Stimulated activated CD4-positive, alpha-beta T cell treated with anti-CD3 and anti-CD28 coated beads, Interleukin-1b, Interleukin-23, amount 100 ng/mL, for 4 hours (primary cell): Measurements from ENCODE around the gene SMARCA5.

Source experiments
- DNase-seq, 2 donors: peaks; one replicate each; pipeline ENCODE4 v3.0.0-alpha.2; 2020; ENCODE audit warnings: low read depth in 2 of 2

Gene SMARCA5

DNA sequence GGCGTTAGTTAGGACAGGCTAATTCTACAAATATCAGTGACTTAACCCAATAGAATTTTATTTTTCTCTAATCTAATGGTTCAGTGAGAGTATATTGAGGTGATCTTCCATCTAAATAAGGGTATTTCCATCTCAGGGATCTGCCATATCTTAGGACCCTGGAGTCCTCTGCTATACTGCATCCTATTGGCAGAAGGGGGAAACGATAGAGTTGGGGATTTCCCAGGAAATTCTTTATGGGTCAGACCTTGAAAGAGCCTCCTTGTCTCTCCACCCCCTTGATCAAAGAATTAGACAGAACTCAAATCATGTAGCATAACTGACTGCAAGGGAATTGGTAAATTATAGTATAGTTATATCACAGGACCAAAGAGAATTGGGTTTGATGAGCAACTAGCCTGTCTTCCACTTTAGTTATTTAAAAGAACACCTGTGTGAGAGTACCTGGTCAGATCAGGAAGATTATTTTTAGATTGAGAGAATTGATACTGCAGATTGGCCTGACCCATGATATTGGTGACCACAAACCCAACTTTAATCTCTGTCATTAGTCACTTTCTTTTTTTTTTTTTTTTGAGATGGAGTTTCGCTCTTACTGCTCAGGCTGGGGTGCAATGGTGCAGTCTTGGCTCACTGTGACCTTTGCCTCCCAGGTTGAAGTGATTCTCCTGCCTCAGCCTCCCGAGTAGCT, 25.6 kb downstream of the SMARCA5 start:
- no peak for DNase-seq

GRCh38 chr4:143539670-143540023, 26.1 kb downstream of the SMARCA5 start:
- DNase-seq: no peak

DNA sequence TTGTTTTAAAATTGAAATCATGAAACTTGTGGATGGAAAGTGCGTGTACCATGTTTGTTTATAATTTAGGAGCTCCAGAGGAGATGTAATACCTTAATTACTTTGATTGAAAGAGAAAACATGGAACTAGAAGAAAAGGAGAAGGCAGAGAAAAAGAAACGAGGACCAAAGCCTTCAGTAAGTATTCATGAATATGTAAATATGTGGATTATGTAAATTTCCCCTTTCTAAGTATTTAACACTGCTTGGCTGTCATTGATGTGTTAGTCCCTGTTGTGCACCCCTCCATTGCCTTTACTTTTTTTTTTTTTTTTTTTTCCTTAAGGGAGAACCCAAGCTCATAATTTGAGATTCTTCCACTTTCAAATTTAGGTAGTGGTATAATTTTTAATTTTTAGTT, 36.4 kb downstream of the SMARCA5 start:
- DNase-seq: no peak

GRCh38 chr4:143554728-143555597, 41.5 kb downstream of the SMARCA5 start:
- DNase-seq: no peak

DNA sequence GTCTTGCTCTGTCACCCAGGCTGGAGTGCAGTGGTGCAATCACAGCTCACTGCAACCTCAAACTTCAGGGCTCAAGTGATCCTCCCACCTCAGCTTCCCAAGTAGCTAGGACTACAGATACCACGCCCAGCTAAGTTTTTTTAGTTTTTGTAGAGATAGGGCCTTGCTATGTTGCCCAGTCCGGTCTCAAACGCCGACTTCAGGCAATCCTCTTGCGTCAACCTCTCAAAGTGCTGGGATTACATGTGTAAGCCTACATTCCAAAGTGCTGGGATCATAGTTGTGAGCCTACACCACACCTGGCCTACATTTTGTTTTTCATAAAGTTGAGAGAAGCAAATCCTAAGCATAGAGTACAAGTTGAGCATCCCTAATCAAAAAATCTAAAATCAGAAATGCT, 42.2 kb downstream of the SMARCA5 start:
- no peak for DNase-seq

DNA sequence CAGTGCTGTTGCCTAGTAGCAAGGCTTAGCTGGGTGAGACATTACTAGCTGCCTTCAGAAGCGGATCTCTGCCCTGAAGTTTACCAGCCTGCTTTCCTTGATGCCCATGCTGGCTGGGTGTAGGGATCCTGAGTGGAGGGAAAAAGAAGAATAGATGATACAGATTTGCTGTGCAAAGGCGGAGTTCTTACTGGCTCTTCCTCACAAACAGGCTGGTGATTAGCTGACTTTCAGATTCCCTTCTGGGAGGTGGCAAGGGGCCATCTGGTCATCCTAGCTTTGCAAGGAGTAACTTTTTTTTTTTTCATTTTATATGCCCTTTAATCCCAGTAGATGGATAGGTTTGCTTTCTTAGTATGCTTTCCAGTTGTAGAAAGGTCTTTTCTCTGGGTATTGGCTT, 44.8 kb downstream of the SMARCA5 start:
- no peak for DNase-seq

- DNase-seq: peak; percentile 48 to 51
Observed at GRCh38 chr4:143558823-143559756, 45.6 kb downstream of the SMARCA5 start.

DNA sequence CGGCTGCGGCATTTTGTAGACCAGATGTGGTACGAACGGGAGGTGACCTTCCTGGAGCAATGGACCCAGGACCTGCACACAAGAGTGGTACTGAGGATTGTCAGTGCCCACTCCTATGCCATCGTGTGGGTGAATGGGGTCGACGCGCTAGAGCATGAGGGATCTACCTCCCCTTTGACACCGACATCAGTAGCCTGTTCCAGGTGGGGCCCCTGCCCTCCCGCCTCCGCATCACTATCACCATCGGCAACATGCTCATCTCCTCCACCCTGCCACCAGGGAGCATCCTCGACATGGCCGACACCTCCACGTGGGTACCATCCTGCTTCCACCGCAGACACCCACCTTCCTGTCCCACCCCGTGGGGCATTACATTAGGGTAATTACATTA, 46.2 kb downstream of the SMARCA5 start:
- peak; percentile 14 to 25 for DNase-seq

- DNase-seq: no peak
Observed at GRCh38 chr4:143564472-143564871, 51.0 kb downstream of the SMARCA5 start.

GRCh38 chr4:143575331-143575730, 61.8 kb downstream of the SMARCA5 start:
- DNase-seq: no peak

DNA sequence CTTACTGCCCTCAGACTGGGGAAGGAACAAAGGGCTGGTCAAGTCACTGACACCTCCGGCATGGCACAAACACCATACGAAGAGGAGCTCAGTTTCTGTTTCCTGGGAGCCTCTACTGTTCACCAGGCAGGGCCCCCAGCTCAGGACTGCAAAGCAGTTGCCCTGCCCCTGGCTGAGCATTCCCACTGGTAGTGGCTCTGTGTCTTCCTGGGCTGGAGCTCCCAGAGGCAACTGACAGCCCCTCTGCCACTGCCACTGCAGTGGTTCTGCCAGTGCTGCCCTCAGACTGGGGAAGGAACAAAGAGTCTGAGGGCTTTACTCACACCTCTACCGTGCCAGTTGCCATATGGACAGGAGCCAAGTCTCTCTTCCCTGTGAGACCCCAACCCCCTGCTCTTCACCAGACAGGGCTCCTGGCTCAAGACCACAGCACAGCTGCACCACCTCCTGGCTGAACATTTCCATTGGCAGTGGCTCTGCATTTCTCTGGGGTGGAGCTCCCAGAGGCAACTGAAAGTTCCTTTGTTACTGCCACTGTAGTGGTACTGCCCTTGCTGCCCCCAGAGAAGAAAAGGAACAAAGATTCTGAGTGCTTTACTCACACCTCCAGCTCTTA, 67.9 kb downstream of the SMARCA5 start:
- DNase-seq: no peak

DNA sequence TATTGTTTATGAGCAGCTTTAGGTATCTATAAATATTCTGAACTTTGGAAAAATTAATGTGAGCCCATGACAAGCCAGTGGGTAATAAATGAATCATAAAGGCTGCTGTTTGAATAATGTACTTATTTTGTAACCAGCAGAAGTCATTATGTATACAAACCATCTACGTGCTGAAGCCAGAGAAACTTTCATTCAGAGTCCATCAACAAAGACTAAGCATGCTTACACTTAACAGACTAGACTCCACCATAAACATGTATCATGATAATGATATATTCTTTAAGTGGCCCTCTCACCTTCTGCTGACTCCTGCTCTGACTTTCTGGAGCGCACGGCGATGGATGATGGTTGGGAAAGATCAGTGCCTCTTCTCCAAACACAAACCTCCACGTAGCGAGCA, 72.0 kb downstream of the SMARCA5 start:
- DNase-seq: no peak

GRCh38 chr4:143586080-143586479, 72.6 kb downstream of the SMARCA5 start:
- DNase-seq: no peak

DNA sequence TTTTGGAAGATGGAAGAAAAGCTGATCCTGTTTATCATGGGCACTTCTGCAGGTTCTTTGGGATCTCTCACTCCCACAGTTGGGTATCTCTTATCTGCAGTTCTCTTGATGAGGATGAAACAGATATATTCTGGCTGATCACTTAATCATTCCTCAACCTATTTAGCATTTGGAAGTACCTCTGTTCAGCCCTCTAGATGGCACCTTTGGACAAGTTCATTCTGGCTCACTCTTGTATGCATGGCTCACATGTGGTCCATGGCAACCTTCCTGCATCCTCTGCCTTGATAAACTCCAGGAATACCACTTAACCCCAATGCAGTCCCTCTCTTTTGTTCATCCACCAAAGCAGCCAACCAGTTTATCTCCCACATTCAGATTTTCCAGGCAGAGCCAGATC, 74.2 kb downstream of the SMARCA5 start:
- no peak for DNase-seq

- no peak for DNase-seq
Observed at GRCh38 chr4:143597276-143597675, 83.8 kb downstream of the SMARCA5 start.

DNA sequence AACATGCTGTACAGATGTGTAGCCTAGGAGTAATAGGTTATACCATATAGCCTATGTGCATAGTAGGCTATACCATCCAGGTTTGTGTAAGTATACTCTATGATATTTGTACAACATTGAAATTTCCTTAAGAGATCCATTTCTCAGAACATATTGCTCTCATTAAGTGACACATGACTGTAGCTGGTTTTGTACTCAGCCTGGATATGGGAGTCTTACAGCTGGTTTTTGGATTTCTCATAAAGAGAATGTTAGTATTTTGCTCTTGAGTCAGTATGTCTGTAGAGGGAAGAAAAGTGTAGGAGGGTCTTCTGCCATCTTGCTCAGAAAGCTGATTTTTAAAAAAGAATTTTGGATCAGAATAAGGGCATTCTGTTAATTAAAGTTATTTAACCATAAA, 85.3 kb downstream of the SMARCA5 start:
- no peak for DNase-seq

DNA sequence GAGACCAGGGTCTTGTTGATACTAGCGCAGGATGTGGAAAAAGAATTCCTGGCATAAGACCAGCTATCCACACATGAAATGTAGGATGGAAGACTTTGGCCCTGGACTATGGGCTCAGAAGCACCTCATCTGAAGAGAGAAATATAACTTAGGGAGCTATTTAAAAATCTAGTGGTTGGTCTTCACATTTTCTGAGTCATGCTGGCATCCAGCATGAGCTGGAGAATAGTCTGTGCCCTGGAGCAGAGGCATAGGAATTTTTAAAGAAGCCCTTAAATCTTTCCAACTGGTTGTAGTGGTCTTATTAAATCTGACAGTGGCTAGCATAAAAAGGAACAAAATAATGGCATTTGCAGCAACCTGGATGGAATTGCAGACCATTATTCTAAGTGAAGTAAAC, 86.3 kb downstream of the SMARCA5 start:
- DNase-seq: no peak

- no peak for DNase-seq
Observed at GRCh38 chr4:143606480-143606879, 93.0 kb downstream of the SMARCA5 start.
